K562 (cell line): ENCODE data around the gene SMIM7. TPM values are rescaled to one million over a fixed set of nuclear protein-coding genes. Genes with fewer than 3 reads are reported as not detected.

Source experiments
- ATAC-seq: fragments of 200-7000 bp; cut with Tn5 transposase; 3 replicates; pipeline ENCODE4 v1.9.1; 2020; ENCODE audit warnings: moderate library complexity
- BruUV-seq: library from RNA; stranded (reverse); fragments of 400-500 nt; replicated peaks from 2 replicates; lab custom pipeline; 2021; lab: Mats Ljungman, UMichigan
- CTCF ChIA-PET: fragments of 300-600 bp; formaldehyde crosslinking; extraction: SDS; loops from one replicate; lab custom pipeline; 2021; ENCODE audit warnings: low intra/inter-chr PET ratio; lab: Yijun Ruan, JAX
- POLR2A ChIA-PET: fragments of 300-600, 350-650 bp; sonication (Branson Sonifier 250); formaldehyde crosslinking; extraction: SDS; loops from one replicate; lab custom pipeline; 2021; ENCODE audit warnings: antibody characterized with exemption, inconsistent platforms; lab: Yijun Ruan, JAX
- DNase-seq, 4 experiments: peaks; one replicate each; pipeline versions ENCODE4 v3.0.0 to v3.0.0-alpha.2; 2011 to 2018; ENCODE audit warnings: low spot score in 3 of 4, mixed read lengths in 3 of 4; ENCODE audit errors: extremely low read depth in 1 of 4
- FAIRE-seq: peaks from 2 replicates; lab custom pipeline; 2011; peaks lifted over from hg19 to GRCh38; lab: Jason Lieb, UNC
- H2AFZ ChIP-seq: 2 replicates; pipeline ENCODE4 v1.6.0; 2011; ENCODE audit warnings: low read depth, low read length, control low read depth, inconsistent platforms
- H3K27ac ChIP-seq: fragments of 200-600 bp; 3 replicates; pipeline ENCODE4 v1.8.0; 2011; ENCODE audit warnings: low read depth, mild to moderate bottlenecking, control low read depth, inconsistent platforms, low read length, moderate library complexity, mixed read lengths; ENCODE audit errors: extremely low read depth
- H3K27me3 ChIP-seq, 2 experiments: fragments of 300-600 bp in 1 of 2; 2 replicates in 1 of 2; 3 replicates in 1 of 2; pipeline versions ENCODE4 v1.6.0 to v1.8.0; 2011; ENCODE audit warnings: inconsistent platforms in 2 of 2, low read length in 2 of 2, mild to moderate bottlenecking in 1 of 2, mixed read lengths in 1 of 2, moderate library complexity in 1 of 2; ENCODE audit not compliant: control insufficient read depth in 2 of 2, insufficient read depth in 2 of 2
- H3K36me3 ChIP-seq: fragments of 300-600 bp; 3 replicates; pipeline ENCODE4 v1.8.0; 2011; ENCODE audit warnings: mild to moderate bottlenecking, low read length, inconsistent platforms; ENCODE audit not compliant: control insufficient read depth, insufficient read depth
- H3K4me1 ChIP-seq, 2 experiments: fragments of 200-600 bp in 1 of 2; replicated peaks in 1 of 2; 2 replicates in 1 of 2; 3 replicates in 1 of 2; pipeline versions ENCODE4 v1.5.1 to v1.8.0; 2011; ENCODE audit warnings: inconsistent platforms in 2 of 2, low read length in 2 of 2, mild to moderate bottlenecking in 1 of 2, mixed read lengths in 1 of 2, moderate library complexity in 1 of 2; ENCODE audit not compliant: control insufficient read depth in 2 of 2, insufficient read depth in 2 of 2
- H3K4me2 ChIP-seq: 2 replicates; pipeline ENCODE4 v1.6.1; 2011; ENCODE audit warnings: low read length, control low read depth, inconsistent platforms, mixed read lengths; ENCODE audit not compliant: insufficient read depth
- H3K4me3 ChIP-seq: fragments of 200-600 bp; sonication (generic), shearing (Covaris generic); 2 replicates; pipeline ENCODE4 v1.5.1; 2016; ENCODE audit warnings: control low read depth, inconsistent platforms
- H3K79me2 ChIP-seq: fragments of 200-600 bp; 3 replicates; pipeline ENCODE4 v1.8.0; 2011; ENCODE audit warnings: low read length, inconsistent platforms; ENCODE audit not compliant: control insufficient read depth, insufficient read depth
- H3K9ac ChIP-seq, 2 experiments: 2 replicates each; pipeline versions ENCODE4 v1.6.0 to v1.6.1; 2011; ENCODE audit warnings: low read depth in 2 of 2, low read length in 2 of 2, control low read depth in 1 of 2, inconsistent platforms in 1 of 2, mild to moderate bottlenecking in 1 of 2, mixed read lengths in 1 of 2; ENCODE audit not compliant: insufficient read depth in 1 of 2
- H3K9me1 ChIP-seq: one replicate; pipeline ENCODE4 v1.6.0; 2011; ENCODE audit warnings: inconsistent platforms, mild to moderate bottlenecking, low read length, moderate library complexity; ENCODE audit not compliant: control insufficient read depth, insufficient read depth
- H3K9me3 ChIP-seq: replicated peaks from 2 replicates; pipeline ENCODE4 v1.5.1; 2011; ENCODE audit warnings: low read depth, low read length, inconsistent platforms; ENCODE audit not compliant: control insufficient read depth, insufficient read depth
- H4K20me1 ChIP-seq: replicated peaks from 2 replicates; pipeline ENCODE4 v1.6.1; 2011; ENCODE audit warnings: low read length, inconsistent platforms, mixed read lengths; ENCODE audit not compliant: control insufficient read depth, insufficient read depth
- CBX3 ChIP-seq, 2 experiments: IDR thresholded peaks; 1 replicate in 1 of 2; 2 replicates in 1 of 2; pipeline ENCODE4 v1.6.1; 2012; ENCODE audit warnings: inconsistent platforms in 2 of 2, low read length in 2 of 2, borderline replicate concordance in 1 of 2, control low read depth in 1 of 2
- MEF2D ChIP-seq: conservative IDR thresholded peaks from 2 replicates; pipeline ENCODE4 v1.6.1; 2016; ENCODE audit warnings: low read depth, missing genetic modification characterization, missing compliant biosample characterization
- POLR2AphosphoS5 ChIP-seq: IDR thresholded peaks from 2 replicates; pipeline ENCODE4 v1.6.1; 2011; ENCODE audit warnings: mild to moderate bottlenecking, low read depth, low read length, moderate library complexity; ENCODE audit not compliant: control insufficient read depth, insufficient read depth
- RBFOX2 ChIP-seq: fragments of 200-400 bp; formaldehyde crosslinking; IDR thresholded peaks from 2 replicates; pipeline ENCODE4 v1.6.1; 2017; ENCODE audit warnings: low read depth, mild to moderate bottlenecking, low read length, moderate library complexity
- RBM34 ChIP-seq: fragments of 200-400 bp; formaldehyde crosslinking; IDR thresholded peaks from 2 replicates; pipeline ENCODE4 v1.6.1; 2018; ENCODE audit warnings: low read length, borderline replicate concordance; ENCODE audit not compliant: insufficient read depth
- SMARCB1 ChIP-seq: IDR thresholded peaks from 2 replicates; pipeline ENCODE4 v1.6.1; 2011; ENCODE audit warnings: improper control_type of control experiment, low read depth; ENCODE audit not compliant: insufficient read length
- ZNF696 ChIP-seq: fragments of 250-450 bp; sonication (Bioruptor Pico); conservative IDR thresholded peaks from 2 replicates; pipeline ENCODE4 v1.4.0; 2020; ENCODE audit warnings: mild to moderate bottlenecking, moderate library complexity
- WGBS: fragments of 100-300 bp; shearing (Covaris generic); methylation state at CpG from one replicate; pipeline ENCODE4 v1.1.6; 2016; ENCODE audit warnings: low coverage, mixed read lengths; ENCODE audit not compliant: insufficient coverage; ENCODE audit errors: missing lambda C conversion rate; 5-methylcytosine and 5-hydroxymethylcytosine counted together
- in situ Hi-C: fragments of 300-500 bp; cut with MboI; formaldehyde crosslinking; loops from 4 replicates; pipeline ENCODE4 v1.15.0; 2018; ENCODE audit warnings: inconsistent platforms, mixed read lengths
- intact Hi-C: fragments of 100-400 bp; cut with micrococcal nuclease; formaldehyde crosslinking; loops from 2 replicates; pipeline ENCODE4 v1.14.2; 2022
- polyA plus RNA-seq, 8 experiments: library from polyadenylated mRNA; depleted of rRNA in 4 of 8; stranded (reverse) in 5 of 8; unstranded in 3 of 8; fragments of >200 nt; fragmentation: Nextera tagmentation in 2 of 8; fragmentation: Illumina TruSeq in 1 of 8; extraction: Ambion mirVana in 2 of 8; extraction: Trizol in 1 of 8; gene quantifications; 2 replicates each; pipeline versions ENCODE4 v1.2.1 to v1.2.3, GENCODE V29; 2011 to 2014; ENCODE audit warnings: inconsistent platforms in 1 of 8, missing spikeins in 1 of 8
- total RNA-seq, 7 experiments: library from RNA; depleted of rRNA in 6 of 7; stranded (reverse); fragments of >200 nt in 6 of 7; fragmentation: Illumina TruSeq in 2 of 7; extraction: Trizol in 2 of 7; gene quantifications; 2 replicates each; pipeline versions ENCODE4 v1.2.1 to v1.2.3, GENCODE V29; 2011 to 2021; ENCODE audit warnings: low replicate concordance in 1 of 7
- TF ChIP-seq, protein P1 (sequence below): fragments of 200-800 bp; sonication (Bioruptor generic); IDR thresholded peaks from 2 replicates; pipeline ENCODE4 v1.6.1; 2016; ENCODE audit warnings: missing genetic modification characterization, missing compliant biosample characterization
- TF ChIP-seq, protein P2 (sequence below): IDR thresholded peaks from 3 replicates; pipeline ENCODE4 v1.6.1; 2011; ENCODE audit warnings: borderline replicate concordance, mild to moderate bottlenecking; ENCODE audit not compliant: insufficient read length, insufficient read depth
- TF ChIP-seq, protein P3 (sequence below): sonication (generic); formaldehyde crosslinking; IDR thresholded peaks from 2 replicates; pipeline ENCODE4 v1.8.1; 2023; ENCODE audit warnings: mild to moderate bottlenecking, missing genetic modification reagents, moderate library complexity

SMIM7 gene
- total and polyA plus RNA-seq, 9 of the 15 experiments (the other 6 are each of a cell fraction or from before 2014, with no cell fraction given), result 55.3 to 265 (median 107) TPM

DNA sequence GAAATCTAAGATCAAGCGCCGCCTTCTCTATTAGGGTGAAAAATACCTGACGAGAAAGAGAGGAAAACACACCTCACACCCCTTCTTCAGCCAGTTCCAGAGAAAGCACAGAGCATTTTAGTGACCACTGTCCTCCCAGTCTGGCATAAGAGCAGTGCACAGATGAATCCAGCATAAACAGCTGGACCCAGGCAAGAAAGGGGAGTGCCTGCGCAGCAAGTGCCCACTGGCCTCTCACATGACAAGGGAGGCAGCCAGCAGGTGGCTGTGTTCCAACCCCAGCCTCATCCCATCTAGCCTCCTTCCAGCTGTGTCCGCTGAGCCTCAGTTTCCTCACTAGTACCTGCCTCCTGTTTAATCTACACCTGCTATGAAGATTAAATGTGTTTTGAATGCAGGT, 39.9 kb downstream of the SMIM7 start (continued):
- TF ChIP-seq, protein P1, sequence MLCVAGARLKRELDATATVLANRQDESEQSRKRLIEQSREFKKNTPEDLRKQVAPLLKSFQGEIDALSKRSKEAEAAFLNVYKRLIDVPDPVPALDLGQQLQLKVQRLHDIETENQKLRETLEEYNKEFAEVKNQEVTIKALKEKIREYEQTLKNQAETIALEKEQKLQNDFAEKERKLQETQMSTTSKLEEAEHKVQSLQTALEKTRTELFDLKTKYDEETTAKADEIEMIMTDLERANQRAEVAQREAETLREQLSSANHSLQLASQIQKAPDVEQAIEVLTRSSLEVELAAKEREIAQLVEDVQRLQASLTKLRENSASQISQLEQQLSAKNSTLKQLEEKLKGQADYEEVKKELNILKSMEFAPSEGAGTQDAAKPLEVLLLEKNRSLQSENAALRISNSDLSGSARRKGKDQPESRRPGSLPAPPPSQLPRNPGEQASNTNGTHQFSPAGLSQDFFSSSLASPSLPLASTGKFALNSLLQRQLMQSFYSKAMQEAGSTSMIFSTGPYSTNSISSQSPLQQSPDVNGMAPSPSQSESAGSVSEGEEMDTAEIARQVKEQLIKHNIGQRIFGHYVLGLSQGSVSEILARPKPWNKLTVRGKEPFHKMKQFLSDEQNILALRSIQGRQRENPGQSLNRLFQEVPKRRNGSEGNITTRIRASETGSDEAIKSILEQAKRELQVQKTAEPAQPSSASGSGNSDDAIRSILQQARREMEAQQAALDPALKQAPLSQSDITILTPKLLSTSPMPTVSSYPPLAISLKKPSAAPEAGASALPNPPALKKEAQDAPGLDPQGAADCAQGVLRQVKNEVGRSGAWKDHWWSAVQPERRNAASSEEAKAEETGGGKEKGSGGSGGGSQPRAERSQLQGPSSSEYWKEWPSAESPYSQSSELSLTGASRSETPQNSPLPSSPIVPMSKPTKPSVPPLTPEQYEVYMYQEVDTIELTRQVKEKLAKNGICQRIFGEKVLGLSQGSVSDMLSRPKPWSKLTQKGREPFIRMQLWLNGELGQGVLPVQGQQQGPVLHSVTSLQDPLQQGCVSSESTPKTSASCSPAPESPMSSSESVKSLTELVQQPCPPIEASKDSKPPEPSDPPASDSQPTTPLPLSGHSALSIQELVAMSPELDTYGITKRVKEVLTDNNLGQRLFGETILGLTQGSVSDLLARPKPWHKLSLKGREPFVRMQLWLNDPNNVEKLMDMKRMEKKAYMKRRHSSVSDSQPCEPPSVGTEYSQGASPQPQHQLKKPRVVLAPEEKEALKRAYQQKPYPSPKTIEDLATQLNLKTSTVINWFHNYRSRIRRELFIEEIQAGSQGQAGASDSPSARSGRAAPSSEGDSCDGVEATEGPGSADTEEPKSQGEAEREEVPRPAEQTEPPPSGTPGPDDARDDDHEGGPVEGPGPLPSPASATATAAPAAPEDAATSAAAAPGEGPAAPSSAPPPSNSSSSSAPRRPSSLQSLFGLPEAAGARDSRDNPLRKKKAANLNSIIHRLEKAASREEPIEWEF (CRISPR knock-in tag), result no peak
- no peak for TF ChIP-seq RBM34

DNA sequence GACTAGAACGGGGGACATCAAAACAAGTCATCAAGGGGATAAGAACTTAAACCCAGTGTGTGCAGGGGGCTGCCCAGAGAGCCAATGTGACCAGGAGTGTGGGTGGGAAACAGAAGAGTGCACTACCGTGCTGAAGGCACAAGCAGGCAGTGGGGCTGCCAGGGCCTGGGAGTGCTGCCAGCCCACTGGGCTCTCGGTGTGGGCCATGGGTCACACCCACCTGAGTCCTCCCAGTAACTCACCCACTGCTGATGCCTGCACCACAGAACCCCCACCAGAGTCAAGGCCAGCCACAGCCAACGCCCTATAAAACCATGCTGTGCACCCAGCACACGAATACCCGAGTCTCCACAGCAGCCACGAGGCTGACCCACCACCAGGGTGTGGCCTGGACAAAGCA, 40.5 kb downstream of the SMIM7 start:
- WGBS, result 66% methylated on average over 7 of the region's 7 CpGs
- peaks cover 15% of the 10 kb centered on the region for H3K9me1 ChIP-seq
- no peak overlapping the region for H2AFZ ChIP-seq
- peak in 1 of 4 experiments; percentile 34 for DNase-seq
- ATAC-seq, result no peak
- peaks cover 2 to 5% of the 10 kb centered on the region in 2 experiments; a peak in 4 of 5 replicates for H3K4me1 ChIP-seq
- H3K4me3 ChIP-seq, result no peak overlapping the region
- no peaks in the 10 kb centered on the region for H3K9me3 ChIP-seq
- H3K79me2 ChIP-seq, result peaks cover 98% of the 10 kb centered on the region
- peak overlapping the region in 1 of 2 experiments; percentile 49; a peak in 1 of 4 replicates for H3K9ac ChIP-seq
- in situ Hi-C loops, result no loop called here
- H3K4me2 ChIP-seq, result no peak overlapping the region
- POLR2A ChIA-PET, result interaction anchor here (0.8 to 2.2 kb wide), 4 partner anchors 8 to 20 kb away, joined by 4 to 11 read pairs (median 7); no protein-coding TSS in a partner anchor
- no peak overlapping the region for H3K27ac ChIP-seq
- peaks cover 33% of the 10 kb centered on the region for H3K36me3 ChIP-seq
- TF ChIP-seq, protein P2, sequence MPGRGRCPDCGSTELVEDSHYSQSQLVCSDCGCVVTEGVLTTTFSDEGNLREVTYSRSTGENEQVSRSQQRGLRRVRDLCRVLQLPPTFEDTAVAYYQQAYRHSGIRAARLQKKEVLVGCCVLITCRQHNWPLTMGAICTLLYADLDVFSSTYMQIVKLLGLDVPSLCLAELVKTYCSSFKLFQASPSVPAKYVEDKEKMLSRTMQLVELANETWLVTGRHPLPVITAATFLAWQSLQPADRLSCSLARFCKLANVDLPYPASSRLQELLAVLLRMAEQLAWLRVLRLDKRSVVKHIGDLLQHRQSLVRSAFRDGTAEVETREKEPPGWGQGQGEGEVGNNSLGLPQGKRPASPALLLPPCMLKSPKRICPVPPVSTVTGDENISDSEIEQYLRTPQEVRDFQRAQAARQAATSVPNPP, result no peak
- TF ChIP-seq, protein P3, sequence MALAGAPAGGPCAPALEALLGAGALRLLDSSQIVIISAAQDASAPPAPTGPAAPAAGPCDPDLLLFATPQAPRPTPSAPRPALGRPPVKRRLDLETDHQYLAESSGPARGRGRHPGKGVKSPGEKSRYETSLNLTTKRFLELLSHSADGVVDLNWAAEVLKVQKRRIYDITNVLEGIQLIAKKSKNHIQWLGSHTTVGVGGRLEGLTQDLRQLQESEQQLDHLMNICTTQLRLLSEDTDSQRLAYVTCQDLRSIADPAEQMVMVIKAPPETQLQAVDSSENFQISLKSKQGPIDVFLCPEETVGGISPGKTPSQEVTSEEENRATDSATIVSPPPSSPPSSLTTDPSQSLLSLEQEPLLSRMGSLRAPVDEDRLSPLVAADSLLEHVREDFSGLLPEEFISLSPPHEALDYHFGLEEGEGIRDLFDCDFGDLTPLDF (CRISPR knock-in tag), result no peak
- no peak for TF ChIP-seq CBX3 (IDR thresholded peaks at IDR 0.05; ENCODE audit: borderline replicate concordance in 1 of 2, low read length in 2 of 2)
- no peak for TF ChIP-seq MEF2D (tag)
- 0 out of 2 replicates have a peak, but pooled peaks have one; percentile 5 for TF ChIP-seq POLR2AphosphoS5
- no peak for TF ChIP-seq SMARCB1
- TF ChIP-seq RBFOX2, result 0 out of 2 replicates have a peak, but pooled peaks have one; percentile 28
- no peak for TF ChIP-seq ZNF696 (CRISPR knock-in tag)
- TF ChIP-seq, all 486 proteins: peak for 2
- intact Hi-C loops, result no loop called here
- no peak for FAIRE-seq
- no TSS peak for BruUV-seq
- CTCF ChIA-PET, result no interaction called here
- H4K20me1 ChIP-seq, result peaks cover 94% of the 10 kb centered on the region
- no peaks in the 10 kb centered on the region for H3K27me3 ChIP-seq
